Natural killer cell (primary cell): ENCODE measurements around the gene SNRK. TPM values are rescaled to one million over a fixed set of nuclear protein-coding genes. Genes with fewer than 3 reads are reported as not detected.

Experiments
- ATAC-seq, 3 donors: fragments of 150-1000 bp in 2 of 3; fragments of 200-7000 bp in 1 of 3; cut with Tn5 transposase; 1 replicate in 1 of 3; 2 replicates in 2 of 3; pipeline ENCODE4 v1.10.0; 2021; ENCODE audit warnings: mild to moderate bottlenecking in 2 of 3, moderate library complexity in 2 of 3
- DNase-seq, 2 donors: peaks; one replicate each; pipeline versions ENCODE4 v3.0.0 to v3.0.0-alpha.2; 2013 to 2021; ENCODE audit warnings: mixed read lengths in 1 of 2
- H3K27ac ChIP-seq: one replicate; pipeline ENCODE4 v1.5.1; 2013; ENCODE audit warnings: mild to moderate bottlenecking, low read length
- H3K27me3 ChIP-seq: one replicate; pipeline ENCODE4 v1.6.1; 2013; ENCODE audit warnings: low read length; ENCODE audit not compliant: control insufficient read depth, insufficient read depth
- H3K36me3 ChIP-seq: one replicate; pipeline ENCODE4 v1.6.1; 2013; ENCODE audit warnings: low read length; ENCODE audit not compliant: control insufficient read depth, insufficient read depth
- H3K4me1 ChIP-seq: one replicate; pipeline ENCODE4 v1.6.1; 2013; ENCODE audit warnings: low read length; ENCODE audit not compliant: control insufficient read depth, insufficient read depth
- H3K4me3 ChIP-seq: one replicate; pipeline ENCODE4 v1.5.1; 2013; ENCODE audit warnings: low read length
- H3K9me3 ChIP-seq: one replicate; pipeline ENCODE4 v1.6.1; 2013; ENCODE audit warnings: low read length; ENCODE audit not compliant: control insufficient read depth, insufficient read depth
- H3K27ac Mint-ChIP-seq, 2 donors: one replicate each; pipeline ENCODE4 v1.8.0; 2022; ENCODE audit warnings: mild to moderate bottlenecking in 2 of 2, mixed read lengths in 2 of 2, moderate library complexity in 1 of 2
- H3K27me3 Mint-ChIP-seq, 2 donors: one replicate each; pipeline ENCODE4 v1.8.0; 2022; ENCODE audit warnings: low read depth in 2 of 2, mixed read lengths in 2 of 2
- H3K36me3 Mint-ChIP-seq: one replicate; pipeline ENCODE4 v1.8.0; 2022; ENCODE audit warnings: mixed read lengths
- H3K4me1 Mint-ChIP-seq, 2 donors: one replicate each; pipeline ENCODE4 v1.8.0; 2022; ENCODE audit warnings: mixed read lengths in 2 of 2
- H3K4me3 Mint-ChIP-seq: one replicate; pipeline ENCODE4 v1.8.0; 2022; ENCODE audit warnings: mild to moderate bottlenecking, moderate library complexity, mixed read lengths
- H3K9me3 Mint-ChIP-seq, 2 donors: one replicate each; pipeline ENCODE4 v1.8.0; 2022; ENCODE audit warnings: mixed read lengths in 2 of 2
- CTCF ChIP-seq: fragments of 200-600 bp; IDR thresholded peaks from one replicate; pipeline ENCODE4 v1.8.0; 2022; ENCODE audit warnings: antibody characterized with exemption
- WGBS: methylation state at CpG from one replicate; pipeline ENCODE4 v1.1.7; 2013; ENCODE audit warnings: missing lambda C conversion rate; ENCODE audit not compliant: insufficient coverage; 5-methylcytosine and 5-hydroxymethylcytosine counted together
- intact Hi-C: fragments of 100-400 bp; cut with micrococcal nuclease; formaldehyde crosslinking; loops from one replicate; pipeline ENCODE4 v1.14.2; 2022
- total RNA-seq, 4 donors: library from RNA; stranded (reverse); fragments of 120-200 nt in 1 of 4; gene quantifications; one replicate each; pipeline versions ENCODE4 v1.2.3 to v1.2.4, GENCODE V29; 2013 to 2022

The SNRK gene
- total RNA-seq, 3 donors from 2014 or later (not counting 1 experiment from before 2014, with no cell fraction given): 177 to 209 (median 186) TPM

- no peaks in the 10 kb centered on the region for H3K36me3 Mint-ChIP-seq
- H3K27ac Mint-ChIP-seq: no peak overlapping the region
- TF ChIP-seq CTCF: no peak
- H3K4me1 ChIP-seq: peaks cover 28% of the 10 kb centered on the region
- ATAC-seq (no peak), DNase-seq (no peak)
- H3K4me1 Mint-ChIP-seq: peaks cover 38 to 56% of the 10 kb centered on the region in 2 donors
- peaks cover 2% of the 10 kb centered on the region for H3K9me3 ChIP-seq
- H3K4me3 Mint-ChIP-seq: no peak overlapping the region
- H3K9me3 Mint-ChIP-seq: no peaks in the 10 kb centered on the region
- intact Hi-C loops: no loop called here
- H3K27me3 Mint-ChIP-seq: peaks cover 0 to 4% of the 10 kb centered on the region in 2 donors
- H3K27ac ChIP-seq: no peak overlapping the region
- H3K4me3 ChIP-seq: no peak overlapping the region
- H3K27me3 ChIP-seq: no peaks in the 10 kb centered on the region
- no peaks in the 10 kb centered on the region for H3K36me3 ChIP-seq
- 56% methylated on average over 3 of the region's 3 CpGs for WGBS
These were observed 38.7 kb upstream of the SNRK start for GRCh38 chr3:43247561-43248184.

- peaks cover 38 to 52% of the 10 kb centered on the region in 2 donors for H3K4me1 Mint-ChIP-seq
- no peaks in the 10 kb centered on the region for H3K27me3 ChIP-seq
These were observed 38.2 kb upstream of the SNRK start for GRCh38 chr3:43248185-43248583.

DNA sequence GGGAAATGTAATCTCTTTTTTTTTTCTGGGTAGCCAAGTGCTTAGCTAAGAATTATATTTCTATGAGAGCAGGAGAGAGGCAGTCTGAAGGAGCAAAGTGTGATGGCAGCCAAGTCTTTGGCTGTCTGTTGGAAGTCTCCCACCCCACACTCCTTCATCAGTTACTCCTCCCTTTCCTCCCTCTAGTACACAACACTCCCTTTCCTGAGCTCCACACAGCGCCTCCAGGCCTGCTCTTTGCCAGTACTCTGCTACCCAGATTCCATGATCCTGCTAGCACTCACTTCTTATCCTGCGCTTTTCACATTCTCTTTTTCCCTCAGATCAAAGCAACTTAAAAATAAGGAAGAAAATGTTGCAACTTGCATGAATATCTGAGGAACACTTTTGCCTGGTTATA is 37.4 kb upstream of the SNRK start:
- no peak overlapping the region for H3K27ac ChIP-seq
- peaks cover 31 to 44% of the 10 kb centered on the region in 2 donors for H3K4me1 Mint-ChIP-seq
- no peak for DNase-seq
- H3K27me3 Mint-ChIP-seq: peaks cover 0 to 4% of the 10 kb centered on the region in 2 donors
- H3K27me3 ChIP-seq: no peaks in the 10 kb centered on the region
- H3K36me3 Mint-ChIP-seq: no peaks in the 10 kb centered on the region
- H3K36me3 ChIP-seq: no peaks in the 10 kb centered on the region
- 94% methylated on average over 2 of the region's 2 CpGs for WGBS
- H3K4me1 ChIP-seq: peaks cover 16% of the 10 kb centered on the region
- H3K9me3 ChIP-seq: no peaks in the 10 kb centered on the region
- no peak overlapping the region for H3K4me3 Mint-ChIP-seq
- no peak for TF ChIP-seq CTCF
- H3K27ac Mint-ChIP-seq: no peak overlapping the region
- H3K9me3 Mint-ChIP-seq: no peaks in the 10 kb centered on the region
- no peak overlapping the region for H3K4me3 ChIP-seq
- intact Hi-C loops: no loop called here
- no peak for ATAC-seq

More at GRCh38 chr3:43248185-43248583, 38.2 kb upstream of the SNRK start:
- Mint-ChIP-seq H3K27ac (no peak overlapping the region), H3K9me3 (no peaks in the 10 kb centered on the region), H3K27me3 (peaks cover 0 to 4% of the 10 kb centered on the region in 2 donors), H3K4me3 (no peak overlapping the region), H3K36me3 (no peaks in the 10 kb centered on the region)
- Histone ChIP-seq H3K9me3 (no peaks in the 10 kb centered on the region), H3K27ac (no peak overlapping the region), H3K4me1 (peaks cover 24% of the 10 kb centered on the region), H3K36me3 (no peaks in the 10 kb centered on the region), H3K4me3 (no peak overlapping the region)
- WGBS: 78% methylated on average over 2 of the region's 2 CpGs
- TF ChIP-seq CTCF: no peak
- intact Hi-C loops: no loop called here
- no peak for DNase-seq
- no peak for ATAC-seq

DNA sequence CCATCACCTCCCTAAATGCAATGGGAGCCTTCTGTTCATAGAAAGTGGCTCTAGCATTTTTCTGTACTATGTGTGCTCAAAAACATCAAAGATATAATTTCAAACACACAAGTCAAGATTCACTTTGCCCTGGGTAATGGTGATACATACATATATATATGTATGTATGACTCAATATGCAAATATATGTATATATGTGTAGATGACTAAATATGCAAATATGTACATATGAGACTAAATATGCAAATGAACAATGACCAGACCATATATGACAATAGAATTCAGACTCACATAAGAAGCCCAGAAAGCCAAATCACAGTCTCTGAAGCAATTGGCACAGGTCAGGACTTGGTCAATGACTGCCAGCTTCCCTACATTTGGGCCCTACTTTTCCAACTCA is 36.9 kb upstream of the SNRK start:
- no peaks in the 10 kb centered on the region for H3K36me3 Mint-ChIP-seq
- no peak overlapping the region for H3K4me3 Mint-ChIP-seq
- H3K27ac Mint-ChIP-seq: no peak overlapping the region

More for the DNA sequence above, 36.9 kb upstream of the SNRK start:
- no peak for TF ChIP-seq CTCF
- intact Hi-C loops: no loop called here
- H3K27me3 Mint-ChIP-seq: peaks cover 0 to 4% of the 10 kb centered on the region in 2 donors
- peaks cover 27 to 40% of the 10 kb centered on the region in 2 donors for H3K4me1 Mint-ChIP-seq
- Histone ChIP-seq H3K27ac (no peak overlapping the region), H3K4me1 (peaks cover 13% of the 10 kb centered on the region), H3K36me3 (no peaks in the 10 kb centered on the region), H3K9me3 (no peaks in the 10 kb centered on the region), H3K27me3 (no peaks in the 10 kb centered on the region), H3K4me3 (no peak overlapping the region)
- H3K9me3 Mint-ChIP-seq: no peaks in the 10 kb centered on the region
- no peak for DNase-seq
- ATAC-seq: no peak
